GM12891 (cell line): ENCODE results near the gene MCOLN2.

Source experiments
- POLR2A ChIP-seq: IDR thresholded peaks from 2 replicates; pipeline ENCODE4 v1.6.1; 2011; ENCODE audit warnings: low read depth, low read length, control low read depth
- POLR2AphosphoS5 ChIP-seq: IDR thresholded peaks from 2 replicates; pipeline ENCODE4 v1.6.1; 2011; ENCODE audit warnings: low read depth, low read length, control low read depth
- TAF1 ChIP-seq: IDR thresholded peaks from 2 replicates; pipeline ENCODE4 v1.6.1; 2011; ENCODE audit warnings: low read depth, low read length, control low read depth

DNA sequence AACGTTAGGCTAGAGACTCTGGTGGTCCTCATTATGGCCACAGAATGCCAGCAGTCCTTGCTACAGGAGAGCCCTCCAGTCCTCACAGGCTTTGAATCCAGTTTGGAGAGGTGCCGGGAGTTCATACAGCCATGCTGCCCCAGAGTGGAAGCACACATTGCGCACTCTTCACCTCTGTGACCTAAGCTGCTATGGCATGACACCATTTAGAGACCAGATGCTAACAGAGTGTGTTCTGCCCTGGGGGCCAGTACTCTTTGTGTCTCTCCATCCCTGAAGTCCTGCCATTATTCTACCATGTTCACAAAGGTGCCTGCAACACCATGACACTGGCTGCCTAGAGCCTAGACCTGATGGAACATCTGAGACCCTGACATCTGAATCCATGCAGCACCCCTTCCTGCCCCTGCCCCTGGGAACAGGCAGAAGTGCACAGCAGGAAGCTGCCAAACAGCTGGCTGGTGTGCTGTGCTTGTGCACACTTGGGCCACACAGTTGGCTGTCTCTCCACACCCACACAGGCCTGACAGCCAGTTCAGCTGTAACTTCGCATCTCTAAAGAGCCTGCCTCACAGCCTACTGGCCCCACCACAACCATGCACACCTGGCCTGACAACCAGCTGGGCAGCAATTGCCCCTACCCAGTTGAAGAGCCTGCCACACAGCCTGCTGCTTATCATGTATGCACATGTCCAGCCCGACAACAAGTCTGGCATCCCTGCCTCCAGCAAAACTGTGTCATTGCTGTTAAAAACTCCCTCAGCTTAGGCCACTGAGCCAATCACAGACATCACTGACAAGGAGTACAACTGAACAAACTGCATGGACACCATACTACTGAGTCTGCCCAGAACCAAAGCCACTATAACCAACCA, 49.1 kb downstream of the MCOLN2 start:
- TF ChIP-seq POLR2AphosphoS5 (no peak), POLR2A (no peak; the same call in 1 of the 2 replicates), TAF1 (no peak)
